ENCODE data around the gene EIF4G3.
"Not testable (repeated sequence)": the region's sequence is repeated elsewhere in the genome, so short reads cannot be mapped to it uniquely, and the experiment has no call there.

The EIF4G3 gene

GRCh38 chr1:21099034-21099868, 77.4 kb downstream of the EIF4G3 start:
- no peak for DNase-seq

GRCh38 chr1:21098186-21098915, 78.3 kb downstream of the EIF4G3 start:
- no peak overlapping the region for H3K4me3 ChIP-seq
- no peak for TF ChIP-seq CTCF (IDR thresholded peaks at IDR 0.05)
- DNase-seq = no peak
- no peak overlapping the region for H3K27ac ChIP-seq
- H3K9me3 ChIP-seq = no peaks in the 10 kb centered on the region
- intact Hi-C loops (cut with DNase I; ENCODE audit: low total_unique reads) = no loop called here
- H3K27me3 ChIP-seq = no peaks in the 10 kb centered on the region
- no peaks in the 10 kb centered on the region for H3K36me3 ChIP-seq
- H3K4me1 ChIP-seq = no peaks in the 10 kb centered on the region

More at GRCh38 chr1:21099034-21099868, 77.4 kb downstream of the EIF4G3 start:
- intact Hi-C loops (cut with DNase I; ENCODE audit: low total_unique reads) = no loop called here
- H3K9me3 ChIP-seq = no peaks in the 10 kb centered on the region
- TF ChIP-seq CTCF (IDR thresholded peaks at IDR 0.05) = no peak
- H3K4me1 ChIP-seq = no peaks in the 10 kb centered on the region
- H3K4me3 ChIP-seq = no peak overlapping the region
- H3K27me3 ChIP-seq = no peaks in the 10 kb centered on the region
- no peak overlapping the region for H3K27ac ChIP-seq
- H3K36me3 ChIP-seq = no peaks in the 10 kb centered on the region

DNA sequence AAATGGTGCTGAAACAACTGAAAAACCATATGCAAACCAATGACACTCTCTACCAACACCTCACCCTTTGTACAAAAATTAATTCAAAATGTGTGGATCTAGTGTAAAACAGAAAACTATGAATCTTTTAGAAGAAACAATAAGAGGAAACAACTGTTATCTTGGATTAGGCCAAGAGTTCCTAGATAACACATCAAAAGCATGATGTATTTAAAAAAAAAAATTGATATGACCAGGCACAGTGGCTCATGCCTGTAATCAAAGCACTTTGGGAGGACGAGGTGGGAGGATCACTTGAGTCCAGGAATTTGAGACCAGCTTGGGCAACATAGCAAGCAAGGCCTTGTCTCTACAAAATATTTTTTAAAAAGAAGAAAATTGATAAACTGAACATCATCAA, 79.0 kb downstream of the EIF4G3 start:
- intact Hi-C loops (cut with DNase I; ENCODE audit: low total_unique reads) = no loop called here
- no peaks in the 10 kb centered on the region for H3K4me1 ChIP-seq

GRCh38 chr1:21095976-21096375, 80.7 kb downstream of the EIF4G3 start:
- intact Hi-C loops (cut with DNase I; ENCODE audit: low total_unique reads) = no loop called here
- H3K27ac ChIP-seq = no peak overlapping the region
- no peak overlapping the region for H3K4me3 ChIP-seq
- peaks cover 0 to 6% (median 0%) of the 10 kb centered on the region in 4 donors for H3K4me1 ChIP-seq
- DNase-seq = no peak
- TF ChIP-seq CTCF (IDR thresholded peaks at IDR 0.05) = no peak
- no peaks in the 10 kb centered on the region for H3K9me3 ChIP-seq
- no peaks in the 10 kb centered on the region for H3K27me3 ChIP-seq
- H3K36me3 ChIP-seq = no peaks in the 10 kb centered on the region

More for the DNA sequence above, 79.0 kb downstream of the EIF4G3 start:
- no peaks in the 10 kb centered on the region for H3K27me3 ChIP-seq
- TF ChIP-seq CTCF (IDR thresholded peaks at IDR 0.05) = no peak
- H3K9me3 ChIP-seq = no peaks in the 10 kb centered on the region
- DNase-seq = no peak
- H3K4me3 ChIP-seq = no peak overlapping the region
- no peaks in the 10 kb centered on the region for H3K36me3 ChIP-seq
- H3K27ac ChIP-seq = no peak overlapping the region

DNA sequence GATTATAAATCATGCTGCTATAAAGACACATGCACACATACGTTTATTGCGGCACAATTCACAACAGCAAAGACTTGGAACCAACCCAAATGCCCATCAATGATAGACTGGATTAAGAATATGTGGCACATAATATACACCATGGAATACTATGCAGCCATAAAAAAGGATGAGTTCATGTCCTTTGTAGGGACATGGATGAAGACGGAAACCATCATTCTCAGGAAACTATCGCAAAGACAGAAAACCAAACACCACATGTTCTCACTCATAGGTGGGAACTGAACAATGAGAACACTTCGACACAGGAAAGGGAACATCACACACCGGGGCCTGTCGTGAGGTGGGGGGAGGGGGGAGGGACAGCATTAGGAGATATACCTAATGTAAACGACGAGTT, 82.4 kb downstream of the EIF4G3 start:
- H3K4me3 ChIP-seq; H3K27ac ChIP-seq; H3K27me3 ChIP-seq; H3K9me3 ChIP-seq; DNase-seq; intact Hi-C loops (cut with DNase I; ENCODE audit: low total_unique reads); H3K36me3 ChIP-seq: not testable (repeated sequence)
- peaks cover 0 to 14% (median 0%) of the 10 kb centered on the region in 4 donors for H3K4me1 ChIP-seq

GRCh38 chr1:21093271-21093958, 83.3 kb downstream of the EIF4G3 start:
- H3K36me3 ChIP-seq; H3K27me3 ChIP-seq; DNase-seq; H3K9me3 ChIP-seq; intact Hi-C loops (cut with DNase I; ENCODE audit: low total_unique reads); H3K27ac ChIP-seq; H3K4me3 ChIP-seq: not testable (repeated sequence)
- peaks cover 0 to 14% (median 0%) of the 10 kb centered on the region in 4 donors for H3K4me1 ChIP-seq

GRCh38 chr1:21092545-21092944, 84.2 kb downstream of the EIF4G3 start:
- H3K9me3 ChIP-seq; DNase-seq; H3K27me3 ChIP-seq; H3K36me3 ChIP-seq; intact Hi-C loops (cut with DNase I; ENCODE audit: low total_unique reads); H3K4me3 ChIP-seq; H3K27ac ChIP-seq: not testable (repeated sequence)
- H3K4me1 ChIP-seq = peaks cover 0 to 14% (median 0%) of the 10 kb centered on the region in 4 donors

GRCh38 chr1:21091053-21091690, 85.5 kb downstream of the EIF4G3 start:
- H3K9me3 ChIP-seq; H3K27ac ChIP-seq; intact Hi-C loops (cut with DNase I; ENCODE audit: low total_unique reads); H3K4me3 ChIP-seq; H3K36me3 ChIP-seq; H3K27me3 ChIP-seq: not testable (repeated sequence)
- H3K4me1 ChIP-seq = peaks cover 0 to 14% (median 0%) of the 10 kb centered on the region in 4 donors
- peak; percentile 49 to 70 for DNase-seq

All from tibial artery (tissue), 4 donors.